NCI-H146 treated with DMSO at 0.1 percent for 48 hours (cell line): ENCODE results near the gene DSG4.

Experiments
- DNase-seq: peaks from one replicate; lab custom pipeline; 2025; ENCODE audit not compliant: unreplicated experiment; lab: John Stamatoyannopoulos, UW

Gene DSG4

GRCh38 chr18:31444142-31444541 lies 67.6 kb downstream of the DSG4 start:
- DNase-seq: no peak

GRCh38 chr18:31445908-31446307 lies 69.3 kb downstream of the DSG4 start:
- DNase-seq: no peak

GRCh38 chr18:31446854-31447253 lies 70.3 kb downstream of the DSG4 start:
- DNase-seq: no peak

- no peak for DNase-seq
These were observed 71.1 kb downstream of the DSG4 start, which contains the start of gene DSG3 for GRCh38 chr18:31447530-31448191. Gene DSG3, plus strand, starts transcription at chr18:31447741. Its CDS starts 137 bp downstream, at chr18:31447878.

GRCh38 chr18:31450409-31450808 lies 73.8 kb downstream of the DSG4 start:
- no peak for DNase-seq

- no peak for DNase-seq
These were observed 75.0 kb downstream of the DSG4 start for GRCh38 chr18:31451625-31452024.

GRCh38 chr18:31454066-31454708 lies 77.6 kb downstream of the DSG4 start:
- no peak for DNase-seq
